ENCODE data around the gene DLST. TPM values are rescaled to one million over a fixed set of nuclear protein-coding genes. Genes with fewer than 3 reads are reported as not detected.
"Not testable (repeated sequence)": the region's sequence is repeated elsewhere in the genome, so short reads cannot be mapped to it uniquely, and the experiment has no call there.

The DLST gene
- total RNA-seq, 1 experiment from 2014 or later: 35.2 TPM

DNA sequence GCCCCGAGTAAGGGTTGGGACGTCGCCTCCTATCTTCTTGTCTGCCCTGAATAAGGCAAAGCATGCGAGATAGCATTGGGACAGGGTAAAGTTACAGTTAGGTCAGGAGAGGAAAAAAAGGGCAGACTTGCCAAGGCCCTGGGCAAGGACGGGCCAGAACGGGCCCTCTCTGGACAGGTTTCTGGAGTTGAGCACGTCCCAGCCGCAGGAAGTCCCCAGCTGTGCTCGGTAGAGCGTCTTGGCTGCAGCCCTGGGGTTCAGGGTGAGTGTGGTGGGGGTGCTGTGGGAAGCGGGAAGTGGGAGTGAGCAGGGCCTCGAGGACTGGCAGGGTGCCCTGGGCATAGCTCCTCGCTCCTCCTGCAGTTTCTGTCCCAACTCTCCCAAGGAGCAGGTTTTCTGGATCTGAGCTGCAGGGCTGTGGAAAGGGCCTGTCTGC, 35.9 kb downstream of the DLST start:
- DNase-seq (ENCODE audit: low spot score): no peak

DNA sequence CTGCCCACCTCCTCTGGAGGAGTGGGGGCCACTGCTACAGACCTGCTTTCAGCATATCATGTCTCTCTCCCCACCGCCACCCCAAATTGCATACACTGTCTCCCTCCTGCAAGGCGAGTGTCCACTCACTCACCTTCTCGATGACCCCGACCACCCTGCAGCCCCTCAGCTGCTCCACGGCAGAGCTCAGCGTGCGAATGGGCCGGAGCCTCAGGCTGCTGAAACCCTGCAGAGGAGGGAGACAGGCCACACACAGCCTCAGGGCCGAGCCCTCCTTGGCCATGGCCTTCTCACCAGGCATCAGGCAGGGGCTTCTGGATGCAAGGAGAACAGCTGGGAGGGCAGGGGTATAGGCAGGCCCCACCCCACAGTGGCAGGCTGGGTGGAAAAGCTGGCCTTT, 36.7 kb downstream of the DLST start:
- DNase-seq (ENCODE audit: low spot score): no peak

DNA sequence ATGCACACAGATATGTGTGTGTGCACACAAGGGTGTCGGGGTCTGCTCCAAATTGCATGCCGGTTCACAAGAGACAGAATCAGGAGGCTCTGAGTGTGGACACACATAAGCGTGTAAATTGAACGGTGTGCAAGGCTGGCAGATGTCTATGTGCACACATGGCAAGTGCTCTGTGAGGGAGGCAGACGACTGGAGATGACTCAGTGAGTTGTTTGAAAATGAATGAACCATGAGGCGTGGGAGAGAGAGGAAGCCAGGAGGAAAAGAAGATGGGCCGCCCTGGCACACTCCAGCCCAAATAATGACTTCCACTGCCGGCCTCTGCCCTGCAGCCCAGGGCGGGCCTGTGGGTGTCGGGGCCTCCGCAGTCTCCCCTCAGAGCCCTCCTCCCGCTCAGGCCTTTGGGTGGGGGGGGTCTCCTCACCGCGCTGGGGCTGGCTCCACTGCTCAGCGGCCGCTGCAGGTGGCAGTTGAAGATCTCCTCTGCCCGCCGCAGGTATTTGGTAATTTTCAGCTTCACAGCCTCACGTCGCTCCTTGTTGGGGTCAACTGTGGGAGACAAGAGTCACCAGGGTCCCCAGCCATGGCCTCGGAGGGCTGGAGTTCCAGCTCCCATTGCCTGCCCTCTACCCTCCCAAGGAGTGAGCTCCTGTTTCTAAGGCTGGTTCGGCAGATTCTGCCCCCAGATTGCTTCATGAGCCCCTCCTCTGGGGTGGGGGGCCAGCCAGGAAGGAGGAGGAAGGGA, 37.9 kb downstream of the DLST start:
- DNase-seq (ENCODE audit: low spot score): no peak

DNA sequence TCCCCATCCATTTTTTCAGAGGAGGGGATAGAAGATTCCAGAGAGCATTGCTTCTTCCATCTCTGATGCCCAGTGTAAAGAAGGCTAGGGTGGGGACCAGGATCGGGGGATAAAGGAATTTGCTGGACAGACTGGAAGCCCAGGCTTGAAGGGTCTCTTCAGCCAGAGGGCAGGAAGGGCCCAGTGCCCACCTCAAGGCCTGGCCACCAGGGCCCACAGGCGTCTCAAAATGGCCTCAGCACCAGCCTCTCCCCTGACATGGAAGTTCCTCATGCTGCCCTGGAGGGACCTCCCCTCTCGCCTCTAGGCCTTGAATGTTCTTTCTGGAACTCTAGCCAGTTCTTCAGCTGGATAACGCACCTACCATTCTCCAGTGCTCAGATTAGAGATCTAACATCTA, 38.6 kb downstream of the DLST start:
- no peak for DNase-seq (ENCODE audit: low spot score)

DNA sequence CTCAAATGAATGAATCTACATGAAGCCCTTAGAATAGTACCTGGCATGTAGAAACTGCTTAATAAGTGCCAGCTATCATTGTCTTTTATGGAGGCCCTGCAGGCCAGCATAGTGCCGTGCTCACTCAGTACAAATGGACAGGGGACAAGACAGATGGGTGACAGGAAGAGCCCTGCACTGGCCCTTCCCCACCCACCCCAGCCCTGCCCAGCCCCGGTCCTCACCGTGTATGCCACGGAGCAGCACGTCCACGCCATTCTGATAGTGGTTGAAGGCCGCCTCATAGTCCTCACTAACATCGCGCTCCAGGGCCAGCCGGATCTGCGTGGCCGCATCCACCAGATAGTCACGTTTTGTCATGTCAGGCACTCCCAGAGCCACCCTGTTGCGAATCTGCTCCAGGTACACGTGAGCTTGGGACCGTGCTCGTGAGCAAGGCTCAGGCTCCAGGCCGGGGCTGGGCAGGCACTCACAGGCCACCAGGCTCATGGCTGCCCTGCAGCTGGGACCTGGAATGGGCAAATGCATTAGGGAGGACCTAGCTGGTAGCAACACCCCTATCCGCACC, 39.4 kb downstream of the DLST start:
- DNase-seq (ENCODE audit: low spot score): no peak

DNA sequence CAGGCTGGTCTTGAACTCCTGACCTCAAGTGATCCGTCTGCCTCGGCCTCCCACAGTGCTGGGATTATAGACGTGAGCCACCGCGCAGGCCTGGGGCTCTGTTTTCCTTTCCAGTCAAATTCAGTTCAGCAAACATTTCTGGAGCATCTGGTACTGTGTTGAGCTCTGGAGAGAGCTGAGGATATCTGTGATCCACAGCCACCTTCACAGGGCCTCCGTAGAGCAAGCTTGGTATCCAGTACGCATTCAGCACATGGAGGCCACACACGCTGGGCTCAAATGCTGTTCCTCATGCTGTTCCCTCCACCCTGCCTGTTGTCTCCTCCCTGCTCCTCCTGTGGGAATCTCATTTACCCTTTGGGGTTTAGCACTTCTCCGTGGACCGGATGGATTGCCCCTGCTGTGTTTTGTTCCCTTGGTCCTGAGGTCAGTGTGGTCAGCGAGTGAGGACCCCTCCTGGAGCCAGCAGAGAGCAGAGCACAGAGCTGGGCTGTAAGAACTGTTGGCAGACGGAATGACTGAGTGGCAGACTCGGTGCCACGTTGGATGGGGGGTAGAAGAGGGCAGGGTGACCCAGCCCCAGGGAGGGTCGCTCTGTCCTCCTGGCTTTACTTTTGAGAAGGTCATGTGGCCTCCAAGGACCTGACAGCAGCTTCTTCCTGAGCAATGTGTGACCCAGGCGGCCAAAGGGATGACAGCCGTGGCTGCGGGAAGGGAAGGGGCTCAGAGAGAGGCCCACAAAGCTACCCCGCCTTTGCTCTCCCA, 40.5 kb downstream of the DLST start:
- DNase-seq (ENCODE audit: low spot score): no peak

DNA sequence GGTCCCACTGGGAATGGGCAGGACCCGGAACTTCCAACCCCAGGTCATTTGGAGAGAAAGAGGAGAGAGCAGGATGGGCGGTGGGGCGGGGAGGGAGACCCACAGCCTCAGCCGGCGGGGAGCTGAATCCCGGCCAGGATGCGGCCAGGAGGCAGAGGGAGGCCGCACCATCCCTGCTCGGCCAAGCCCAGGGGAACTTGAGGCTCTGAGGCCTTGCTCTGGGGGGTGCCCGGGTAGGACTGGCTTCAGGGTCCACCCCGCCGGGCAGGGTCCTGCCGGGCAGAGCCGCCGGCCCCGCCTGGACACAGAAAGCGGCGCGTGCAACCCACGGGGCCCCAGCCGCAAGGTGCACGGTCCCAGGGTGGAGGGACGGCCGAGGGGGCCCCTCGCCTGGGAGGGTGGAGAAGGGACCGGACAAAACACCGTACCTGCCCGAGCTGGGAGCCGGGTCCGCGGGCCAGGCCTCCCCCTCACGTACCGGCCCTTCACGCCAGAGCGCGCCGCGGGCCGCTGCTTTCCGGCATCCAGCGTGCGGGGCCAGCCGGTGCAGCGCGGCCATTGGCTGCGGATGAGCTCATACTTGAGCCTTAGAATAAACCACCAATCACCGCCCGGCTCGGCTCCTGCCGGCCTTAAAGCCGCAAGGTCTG, 41.2 kb downstream of the DLST start, which contains the start of gene RPS6KL1:
Gene RPS6KL1 (minus strand): TSS at position 509 of the 650 bp plus-strand sequence. CDS start 1,719 bp downstream, outside the sequence.
- peak; percentile 80 for DNase-seq (ENCODE audit: low spot score)

DNA sequence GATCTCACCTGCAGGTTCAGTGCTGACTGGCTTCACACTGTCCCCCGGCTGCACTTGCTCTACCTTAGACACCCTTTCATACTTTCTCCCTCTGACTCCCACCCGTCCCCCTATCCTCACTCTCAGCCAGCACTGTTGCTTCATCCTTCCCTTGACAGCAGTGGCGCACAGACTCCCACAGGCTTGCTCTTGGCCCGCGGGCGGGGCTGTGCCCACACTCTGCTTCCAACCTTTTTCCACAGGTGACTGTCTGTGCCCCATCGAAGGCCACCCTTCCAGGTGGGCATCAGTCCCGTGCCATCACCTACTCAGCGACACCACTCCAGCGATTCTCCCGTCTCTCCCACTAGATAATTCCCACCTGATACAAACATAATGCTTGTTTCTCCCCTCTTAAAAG, 42.3 kb downstream of the DLST start:
- DNase-seq (ENCODE audit: low spot score): no peak

DNA sequence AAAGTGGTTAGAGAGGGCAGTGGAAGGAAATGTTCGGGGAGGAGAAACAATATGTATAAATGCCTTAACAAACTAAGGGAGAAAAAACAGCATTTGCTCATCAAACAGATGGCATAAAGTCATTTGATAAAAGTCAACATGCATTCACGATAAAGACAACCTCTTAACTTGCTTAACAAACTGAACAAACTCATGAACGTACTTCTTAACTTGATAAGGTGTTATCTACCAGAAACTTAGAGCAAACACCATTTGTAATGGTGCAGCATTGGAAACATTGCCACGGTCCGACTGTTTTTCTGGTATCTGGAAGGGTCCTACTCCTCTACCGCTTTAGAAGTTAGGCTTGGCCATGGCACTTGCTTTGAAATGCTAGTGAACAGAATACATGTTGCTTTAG, 45.5 kb downstream of the DLST start:
- no peak for DNase-seq (ENCODE audit: low spot score)

DNA sequence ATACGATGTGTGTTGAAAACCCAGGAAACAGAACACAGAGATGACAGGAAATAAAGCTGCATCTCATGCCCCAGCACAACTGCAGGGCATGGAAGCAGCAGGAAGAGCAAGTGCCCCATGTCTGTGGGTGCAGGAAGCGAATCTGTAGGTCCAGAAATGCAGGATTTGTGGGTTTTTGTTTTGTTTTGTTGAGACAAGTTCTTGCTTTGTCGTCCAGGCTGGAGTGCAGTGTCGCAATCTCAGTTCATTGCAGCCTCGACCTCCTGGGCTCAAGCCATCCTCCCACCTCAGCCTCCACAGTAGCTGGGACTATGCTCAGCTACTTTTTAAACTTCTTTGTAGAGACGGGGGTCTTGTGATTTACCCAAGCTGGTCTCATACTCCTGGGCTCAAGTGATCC, 47.5 kb downstream of the DLST start:
- DNase-seq (ENCODE audit: low spot score): no peak

DNA sequence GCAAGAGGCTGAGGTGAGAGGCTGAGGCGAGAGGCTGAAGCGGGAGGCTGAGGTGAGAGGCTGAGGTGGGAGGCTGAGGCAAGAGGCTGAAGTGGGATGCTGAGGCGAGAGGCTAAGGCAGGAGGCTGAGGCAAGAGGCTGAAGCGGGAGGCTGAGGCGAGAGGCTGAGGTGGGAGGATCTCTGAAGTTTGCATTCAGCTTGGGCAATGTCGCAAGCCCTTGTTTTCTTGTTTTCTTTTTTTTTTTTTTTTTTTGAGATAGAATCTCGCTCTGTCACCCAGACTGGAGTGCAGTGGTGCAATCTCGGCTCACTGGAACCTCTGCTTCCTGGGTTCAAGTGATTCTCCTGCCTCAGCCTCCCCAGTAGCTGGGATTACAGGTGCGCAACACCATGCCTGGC, 50.0 kb downstream of the DLST start:
- DNase-seq (ENCODE audit: low spot score): not testable (repeated sequence)

DNA sequence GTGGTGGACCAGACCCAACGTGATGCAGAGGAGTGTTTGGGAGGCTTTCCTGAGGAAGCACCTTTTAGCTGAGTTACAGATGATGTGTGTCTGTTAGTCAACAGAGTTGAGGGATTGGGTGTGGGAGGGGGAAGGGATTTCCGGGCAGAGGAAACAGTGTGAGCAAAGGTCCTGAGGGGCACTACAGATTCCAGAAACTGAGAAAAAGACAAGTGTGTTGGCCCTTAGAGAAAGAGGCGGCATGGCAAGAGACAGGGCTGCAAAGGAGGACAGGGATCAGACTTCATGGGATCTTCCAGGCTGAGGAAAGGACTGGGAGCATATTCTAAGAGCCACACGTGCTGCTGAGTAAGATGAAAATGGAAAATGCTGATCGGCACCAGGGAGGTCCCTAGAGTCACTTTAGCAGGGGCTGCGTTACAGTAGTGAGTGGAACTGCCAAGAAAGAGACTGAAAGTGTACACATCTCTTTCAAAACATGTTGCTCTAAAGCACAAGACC, 50.7 kb downstream of the DLST start:
- DNase-seq (ENCODE audit: low spot score): no peak

DNA sequence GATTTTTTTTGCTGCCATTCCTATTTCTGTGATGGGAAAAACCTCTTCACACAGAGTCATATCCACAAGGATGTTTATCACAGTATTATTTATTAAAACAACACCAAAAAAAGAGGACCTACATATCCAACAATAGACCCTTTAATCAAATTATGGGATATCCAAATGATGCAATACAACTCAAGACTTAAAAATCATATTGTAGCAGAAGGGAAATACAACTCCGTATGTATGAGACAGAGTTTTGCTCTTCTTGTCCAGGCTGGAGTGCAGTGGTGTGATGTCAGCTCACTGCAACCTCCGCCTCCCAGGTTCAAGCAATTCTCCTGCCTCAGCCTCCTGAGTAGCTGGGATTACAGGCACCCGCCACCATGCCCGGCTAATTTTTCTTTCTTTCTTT, 51.2 kb downstream of the DLST start:
- DNase-seq (ENCODE audit: low spot score): not testable (repeated sequence)

DNA sequence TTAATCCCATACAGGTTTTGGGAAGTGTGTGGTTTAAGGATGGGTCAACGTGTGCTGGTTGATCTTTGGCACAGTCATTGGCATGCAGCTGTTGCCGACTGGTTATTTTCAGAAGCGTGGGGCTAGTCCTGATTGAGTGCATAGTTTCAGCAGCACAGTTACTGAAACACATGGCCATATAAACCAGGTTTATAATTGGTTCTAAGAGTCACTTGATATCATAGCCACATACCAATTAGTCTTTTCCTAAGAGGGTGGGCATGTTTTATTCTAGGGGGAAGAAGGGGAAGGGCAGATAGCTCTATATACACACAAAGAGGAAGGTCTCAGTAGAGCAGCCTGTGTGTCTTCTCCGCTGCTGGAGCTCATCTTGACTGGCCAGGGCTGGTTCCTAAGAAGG, 52.3 kb downstream of the DLST start:
- DNase-seq (ENCODE audit: low spot score): no peak

DNA sequence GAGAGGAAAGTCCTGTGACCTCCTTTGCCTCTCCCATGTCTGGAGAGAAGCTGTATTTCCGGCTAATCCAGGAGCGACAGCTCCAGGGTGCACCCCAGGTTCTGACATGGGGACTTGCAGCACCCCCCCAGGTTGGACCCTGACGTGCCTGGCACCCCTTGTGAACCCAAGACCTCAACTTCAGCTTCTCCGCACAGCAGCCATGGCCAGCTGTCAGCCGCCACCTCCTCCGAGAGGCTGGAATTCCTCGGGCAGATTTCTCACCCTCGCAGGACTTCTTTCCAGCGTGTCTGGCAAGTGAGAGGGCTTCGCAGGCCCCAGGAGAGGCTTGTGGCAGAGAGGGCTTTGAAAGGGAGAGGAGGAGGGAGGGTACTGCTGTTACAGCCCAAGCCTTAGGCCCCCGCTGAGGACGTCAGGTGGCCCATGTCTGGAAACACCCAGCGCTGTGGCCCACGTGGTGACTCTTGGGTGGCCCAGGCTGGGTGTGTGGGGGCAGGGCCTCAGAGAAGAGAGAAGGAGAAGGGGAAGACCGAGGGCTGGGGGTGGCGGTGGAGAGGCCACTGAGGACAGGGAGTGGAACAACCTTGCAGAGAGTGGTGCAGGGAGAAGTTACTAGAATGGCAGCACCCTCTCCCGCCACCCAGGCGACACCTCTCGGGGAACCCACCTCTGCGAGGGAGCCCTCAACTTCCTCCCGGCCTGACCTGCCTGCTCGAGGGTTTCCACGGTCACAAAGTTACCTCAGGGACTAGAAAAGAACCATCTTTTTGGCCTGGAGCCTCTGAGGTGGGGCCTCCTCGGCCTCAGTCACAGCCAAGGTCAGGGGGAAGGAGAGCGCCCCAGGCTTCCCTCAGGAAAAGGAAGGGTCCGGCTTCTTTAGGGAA, 53.0 kb downstream of the DLST start:
- no peak for DNase-seq (ENCODE audit: low spot score)

DNA sequence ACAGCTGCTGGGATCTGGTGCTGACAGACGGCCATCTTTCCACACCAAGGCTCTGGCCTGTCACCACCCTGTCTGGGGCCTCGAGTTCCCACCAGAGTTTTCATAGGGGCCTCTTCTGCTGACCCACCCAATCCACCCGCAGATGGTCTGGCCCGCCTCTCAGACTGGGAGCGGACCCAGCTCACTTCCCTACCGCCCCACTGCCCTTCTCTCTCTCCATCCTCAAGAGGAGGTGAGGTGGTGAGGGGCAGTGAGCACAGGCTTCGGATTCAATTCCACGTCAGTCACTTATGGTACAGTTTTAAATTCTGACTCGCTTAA, 53.6 kb downstream of the DLST start:
- no peak for DNase-seq (ENCODE audit: low spot score)

DNA sequence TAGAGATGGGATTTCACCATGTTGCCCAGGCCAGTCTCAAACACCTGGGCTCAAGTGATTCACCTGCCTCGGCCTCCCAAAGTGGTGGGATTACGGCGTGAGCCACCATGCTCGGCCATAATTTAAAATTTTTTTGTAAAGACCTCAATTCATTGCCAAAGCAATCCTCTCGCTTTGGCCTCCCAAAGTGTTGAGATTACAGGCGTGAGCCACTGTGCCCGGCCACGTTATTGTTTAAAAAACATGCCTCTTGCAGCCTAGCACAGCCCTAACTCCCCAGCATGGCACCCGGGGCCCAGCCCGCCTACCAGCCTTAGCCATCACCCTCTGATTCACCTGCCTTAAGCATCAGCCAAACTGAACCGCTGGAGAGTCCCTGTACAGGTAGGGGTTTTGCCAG, 54.4 kb downstream of the DLST start:
- DNase-seq (ENCODE audit: low spot score): no peak

DNA sequence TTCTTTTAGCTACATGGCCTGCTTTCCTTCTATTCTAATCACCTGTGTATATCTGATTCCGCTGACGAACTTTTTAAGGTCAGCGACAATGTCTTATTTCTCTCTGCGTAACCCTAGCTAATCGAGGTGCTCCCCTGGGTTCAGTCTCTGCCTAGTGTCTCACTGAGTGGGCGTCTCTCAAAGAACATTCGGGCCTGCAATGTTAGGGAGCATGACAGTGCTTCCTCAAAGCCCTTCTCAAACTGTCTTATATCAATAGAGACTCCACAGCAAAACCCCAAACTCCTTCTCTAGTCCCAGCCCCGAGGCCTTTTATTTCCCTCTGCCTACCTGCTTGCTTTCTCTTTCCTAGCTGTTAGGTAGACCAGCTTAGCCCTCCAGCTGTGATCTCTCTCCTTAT, 55.0 kb downstream of the DLST start:
- DNase-seq (ENCODE audit: low spot score): no peak

DNA sequence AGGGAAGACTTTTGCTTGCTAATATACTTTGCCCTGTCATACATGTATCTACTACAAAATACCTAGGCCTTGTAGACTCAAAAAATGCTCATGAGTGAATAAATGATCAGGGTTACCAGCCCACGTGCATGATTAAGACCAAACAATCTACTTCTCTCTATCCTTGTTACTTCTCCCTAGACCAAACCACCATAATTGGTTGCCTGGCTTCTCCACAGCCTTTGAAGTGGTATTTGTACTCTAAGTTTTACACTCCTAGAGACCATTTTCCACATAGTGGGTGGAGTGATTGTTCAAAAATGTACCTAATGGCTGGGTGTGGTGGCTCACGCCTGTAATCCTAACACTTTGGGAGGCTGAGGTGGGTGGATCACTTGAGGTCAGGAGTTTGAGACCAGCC, 55.5 kb downstream of the DLST start:
- no peak for DNase-seq (ENCODE audit: low spot score)

DNA sequence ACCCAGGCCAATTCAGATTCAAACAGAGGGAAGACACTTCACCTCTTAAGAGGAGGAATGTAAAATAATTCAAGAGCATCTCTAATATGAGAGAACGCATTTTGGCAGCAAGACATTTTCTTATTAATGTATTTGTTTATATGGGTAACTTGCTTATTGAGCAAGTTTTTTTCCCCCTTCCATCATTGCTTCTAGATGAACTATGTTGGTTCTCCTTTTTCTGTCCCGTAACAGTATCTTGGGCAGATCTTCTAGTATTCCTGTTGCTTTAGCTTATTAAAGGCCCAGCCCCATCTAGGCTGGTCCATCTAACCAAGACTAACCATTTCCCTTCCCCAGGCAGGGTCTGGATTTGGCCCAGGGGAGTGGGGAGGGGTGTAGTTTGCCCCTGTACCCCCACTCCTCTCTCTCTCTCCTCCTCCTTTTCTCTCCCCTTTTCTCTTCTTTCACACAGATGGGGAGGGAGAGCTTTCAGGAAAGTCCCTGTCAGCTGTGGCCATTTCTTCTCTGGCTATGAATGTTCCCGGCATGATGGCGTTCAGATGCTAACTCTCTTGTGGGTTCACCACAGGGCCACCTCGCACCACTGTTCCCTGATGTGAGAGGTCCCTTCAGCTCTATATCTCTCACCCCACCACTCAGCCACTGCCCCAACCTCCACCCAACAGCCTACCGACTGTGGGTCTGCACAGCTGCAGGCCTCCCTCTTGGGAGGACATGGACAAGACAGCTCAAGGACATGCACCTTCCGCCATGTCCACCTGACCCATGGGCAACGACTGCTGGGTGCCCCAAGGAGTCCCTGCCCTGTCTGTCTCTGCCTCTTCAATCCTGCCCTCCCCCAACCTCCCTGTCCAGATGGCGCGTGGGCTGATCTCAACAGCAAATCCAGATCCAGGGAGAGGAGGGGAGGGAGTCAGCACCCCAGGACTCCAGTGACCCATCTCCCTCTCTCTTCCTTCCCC, 57.1 kb downstream of the DLST start:
- no peak for DNase-seq (ENCODE audit: low spot score)

All from HT-29 (cell line).